GM18517 (cell line): ENCODE measurements around the gene ANAPC4.

Experiments
- ATAC-seq: cut with Tn5 transposase; IDR thresholded peaks from one replicate; pipeline ENCODE4 v1.9.1; 2021; ENCODE audit warnings: mild to moderate bottlenecking, moderate library complexity; ENCODE audit not compliant: unreplicated experiment

ANAPC4 gene

GRCh38 chr4:25430630-25431029, 53.6 kb downstream of the ANAPC4 start:
- no peak for ATAC-seq

- no peak for ATAC-seq
Observed at GRCh38 chr4:25433966-25434827, 57.1 kb downstream of the ANAPC4 start.

DNA sequence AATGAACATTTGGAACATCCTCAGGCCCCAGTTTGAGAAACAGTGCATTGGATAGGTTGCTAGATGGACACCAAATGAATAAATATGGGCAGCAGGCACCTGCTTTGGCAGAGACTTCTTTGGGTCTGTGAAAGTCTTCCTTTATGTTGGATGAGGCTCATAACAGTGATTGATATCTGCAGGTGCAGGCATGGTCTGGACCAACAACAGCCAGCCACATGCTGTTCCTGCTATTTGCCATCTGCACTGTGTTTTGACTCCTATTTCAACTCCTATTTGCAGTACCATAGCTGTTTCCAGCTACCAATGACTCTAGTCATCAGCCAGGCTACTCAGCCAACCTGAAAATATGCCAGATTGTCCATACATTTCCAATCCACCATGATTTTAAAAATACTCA, 60.9 kb downstream of the ANAPC4 start:
- no peak for ATAC-seq

GRCh38 chr4:25439918-25440477, 62.9 kb downstream of the ANAPC4 start:
- peak; percentile 94 for ATAC-seq

GRCh38 chr4:25440478-25441030, 63.5 kb downstream of the ANAPC4 start:
- no peak for ATAC-seq

GRCh38 chr4:25441519-25442117, 64.6 kb downstream of the ANAPC4 start:
- no peak for ATAC-seq

DNA sequence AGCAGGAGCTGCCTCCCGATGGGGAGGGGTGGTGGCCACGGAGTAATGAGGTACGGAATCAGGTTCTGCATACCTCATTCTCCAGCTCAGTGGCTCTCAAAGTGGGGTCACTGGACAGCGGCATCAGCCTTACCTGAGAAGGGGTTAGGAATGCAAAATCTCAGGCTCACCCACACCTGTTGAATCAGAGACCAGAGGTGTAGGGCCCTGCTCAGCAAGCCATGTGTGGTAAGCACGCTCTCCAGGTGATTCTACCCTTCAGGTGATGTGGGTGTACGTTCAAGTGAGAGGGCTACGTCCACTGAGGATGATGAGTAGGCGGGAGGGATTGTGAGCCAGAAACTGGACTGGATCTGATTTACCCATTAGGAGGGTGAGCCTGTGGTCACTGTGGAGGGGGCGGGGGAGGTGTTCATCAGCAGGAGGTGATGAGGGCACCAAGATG, 65.8 kb downstream of the ANAPC4 start:
- no peak for ATAC-seq

GRCh38 chr4:25443851-25444250, 66.8 kb downstream of the ANAPC4 start:
- ATAC-seq = no peak

GRCh38 chr4:25446611-25447010, 69.5 kb downstream of the ANAPC4 start:
- ATAC-seq = no peak

GRCh38 chr4:25448379-25449109, 71.5 kb downstream of the ANAPC4 start:
- no peak for ATAC-seq

GRCh38 chr4:25449270-25449669, 72.2 kb downstream of the ANAPC4 start:
- no peak for ATAC-seq

- ATAC-seq = no peak
Observed at GRCh38 chr4:25449688-25450087, 72.6 kb downstream of the ANAPC4 start.

DNA sequence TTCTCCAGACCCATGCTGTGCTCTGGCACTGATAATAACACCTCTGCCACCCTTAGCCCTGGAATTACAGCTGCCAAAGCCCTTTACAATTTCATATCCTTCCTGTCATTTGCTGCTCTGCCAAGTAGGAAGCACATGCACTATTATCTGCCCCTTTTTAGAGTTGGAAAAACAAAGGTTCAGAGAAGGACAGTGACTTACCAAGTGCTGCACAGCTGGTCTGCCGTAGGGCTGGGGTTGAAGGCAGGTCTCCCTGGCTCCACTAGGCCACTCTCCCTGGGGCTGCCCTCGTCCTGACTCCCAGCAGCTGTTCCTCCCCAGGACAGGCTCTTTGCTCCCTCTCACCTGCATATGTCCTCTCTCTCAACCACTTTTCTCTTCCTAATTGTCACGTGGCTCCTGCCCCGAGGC, 73.4 kb downstream of the ANAPC4 start:
- ATAC-seq = no peak

DNA sequence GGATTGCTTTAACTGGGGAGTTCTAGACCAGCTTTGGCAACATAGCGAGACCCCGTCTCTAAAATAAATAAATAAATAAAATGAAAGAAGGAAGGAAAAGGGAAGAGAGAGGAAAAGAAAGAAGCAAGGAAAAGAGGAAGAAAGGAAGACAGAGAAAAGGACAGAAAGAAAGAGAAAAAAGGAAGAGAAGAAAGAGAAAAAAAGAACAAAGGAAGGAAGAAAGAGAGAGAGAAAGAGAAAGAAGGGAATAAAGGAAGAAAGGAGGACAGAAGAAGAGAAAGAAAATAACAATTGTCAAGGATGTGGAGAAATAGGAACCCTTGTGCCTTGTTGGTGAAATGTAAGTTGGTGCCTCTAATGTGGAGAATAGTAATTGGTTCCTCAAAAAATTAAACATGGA, 74.6 kb downstream of the ANAPC4 start:
- no peak for ATAC-seq

DNA sequence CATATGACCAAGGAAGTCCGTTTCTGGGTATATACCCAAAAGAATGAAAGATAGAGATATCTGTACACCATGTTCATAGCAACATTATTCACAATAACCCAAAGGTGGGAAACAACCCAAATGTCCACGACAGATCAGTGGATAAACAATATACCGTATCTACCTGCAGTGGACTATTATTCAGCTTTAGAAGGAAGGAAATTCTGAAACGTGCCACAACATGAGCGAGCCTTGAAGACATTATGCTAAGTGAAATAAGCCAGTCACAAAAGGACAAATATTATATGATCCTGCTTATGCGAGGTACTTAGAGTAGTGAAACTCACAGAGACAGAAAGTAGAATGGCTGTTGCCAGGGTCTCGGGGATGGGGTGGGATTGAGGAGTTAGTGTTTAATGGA, 75.0 kb downstream of the ANAPC4 start:
- no peak for ATAC-seq

DNA sequence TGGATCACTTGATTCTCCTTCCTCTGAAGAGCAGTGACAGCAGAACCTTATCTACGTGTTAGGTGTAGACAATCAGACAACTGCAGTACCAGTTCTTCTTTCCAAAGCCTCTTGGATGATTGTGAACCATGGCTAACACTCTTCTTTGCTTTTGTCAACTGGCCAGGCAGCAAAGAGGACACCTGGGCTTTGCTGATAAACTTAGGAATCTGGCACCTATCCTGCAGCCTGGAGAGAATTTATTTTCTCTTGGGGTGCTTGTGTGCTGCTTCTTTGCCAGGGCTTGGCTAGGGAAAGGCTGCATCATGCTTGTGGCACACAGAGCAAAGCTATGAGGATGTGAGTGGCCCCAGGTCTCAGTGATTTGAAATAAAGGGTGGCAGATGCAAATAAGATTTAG, 77.4 kb downstream of the ANAPC4 start:
- no peak for ATAC-seq

DNA sequence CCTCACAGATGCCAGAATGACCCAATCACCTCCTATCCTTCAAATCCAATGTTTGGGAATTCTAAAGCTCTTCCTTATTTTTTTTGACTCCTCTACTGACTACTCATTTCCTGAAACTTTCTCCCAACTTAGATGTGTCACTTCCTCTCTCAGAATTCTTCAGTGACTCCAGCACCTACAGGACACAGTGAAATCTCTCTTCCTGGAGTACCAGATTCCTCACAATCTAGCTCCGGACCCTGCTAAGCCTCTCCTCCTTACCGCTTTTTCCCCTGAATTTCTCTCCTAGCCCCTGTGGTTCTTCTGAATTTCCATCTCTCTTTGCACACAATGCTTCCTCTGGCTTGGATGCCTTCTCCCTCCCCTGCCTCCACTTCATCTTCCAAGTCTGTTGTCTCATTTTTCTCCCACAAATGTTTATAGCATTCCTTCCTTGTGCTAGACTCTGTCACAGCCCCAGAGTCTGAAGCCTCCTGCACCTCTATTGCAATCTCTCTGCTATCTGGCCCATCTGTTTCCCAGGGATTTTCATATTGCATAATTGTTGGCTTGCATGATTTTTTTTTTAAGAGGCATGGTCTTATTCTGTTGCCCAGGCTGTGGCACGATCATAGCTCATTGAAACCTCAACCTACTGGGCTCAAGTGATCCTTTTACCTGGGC, 80.1 kb downstream of the ANAPC4 start:
- no peak for ATAC-seq

DNA sequence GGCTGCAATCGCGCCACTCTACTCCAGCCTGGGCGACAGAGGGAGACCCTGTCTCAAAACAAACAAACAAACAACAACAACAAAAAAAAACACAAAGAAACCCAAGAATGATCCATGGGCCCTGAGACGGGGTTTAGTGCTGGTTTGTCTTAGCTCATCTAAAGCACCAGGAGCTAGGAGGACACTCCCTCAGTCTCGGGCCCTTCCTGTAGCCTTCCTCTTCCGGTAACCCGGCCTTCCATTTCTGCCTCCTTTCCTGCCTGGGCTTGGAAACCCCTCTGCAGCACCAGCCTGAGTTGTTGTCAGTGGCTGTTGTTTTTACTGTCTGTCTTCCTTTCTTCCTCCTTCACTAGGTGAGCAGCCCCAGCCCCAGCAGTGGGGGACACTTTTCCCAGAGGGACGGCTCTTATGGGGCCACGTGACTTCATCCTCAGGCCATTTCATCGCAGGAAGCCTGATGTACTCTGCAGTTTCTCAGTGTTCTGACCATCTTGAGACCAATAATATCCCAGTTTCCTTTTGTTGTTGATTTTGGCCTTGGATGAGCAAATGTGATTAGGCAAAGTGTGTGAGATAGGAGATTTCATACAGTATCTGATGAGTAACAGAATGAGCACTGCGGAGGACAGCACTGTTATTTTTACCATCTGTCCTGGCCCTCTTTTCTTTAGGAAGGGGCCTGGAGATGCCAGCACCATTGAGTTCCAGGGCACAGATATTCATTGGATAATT, 90.1 kb downstream of the ANAPC4 start:
- ATAC-seq = no peak

DNA sequence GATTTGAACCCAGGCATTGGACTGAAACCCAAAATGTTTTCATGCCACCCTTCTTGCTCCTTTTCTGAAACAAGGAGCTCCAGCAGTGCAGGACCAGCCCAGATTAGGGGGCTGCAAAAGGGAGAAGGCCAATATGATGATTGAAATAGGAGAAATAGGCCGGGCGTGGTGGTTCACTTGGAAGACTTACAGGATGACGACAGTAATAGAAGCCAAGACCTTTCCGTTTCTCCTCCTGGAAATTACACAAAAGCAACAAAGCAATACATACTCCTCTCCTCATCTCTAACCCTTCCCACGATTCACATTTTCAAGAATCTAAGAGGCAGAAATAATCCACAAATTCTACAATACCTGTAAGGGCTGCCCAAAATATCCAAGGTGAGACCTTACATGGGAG, 90.8 kb downstream of the ANAPC4 start:
- ATAC-seq = no peak
